HepG2 (cell line): ENCODE results near the gene CCL23. TPM values are rescaled to one million over a fixed set of nuclear protein-coding genes. Genes with fewer than 3 reads are reported as not detected.
A peak's percentile ranks its signal among the peaks of the same experiment; 100 is the strongest.

Experiments
- ATF1 ChIP-seq: IDR thresholded peaks from 2 replicates; pipeline ENCODE4 v1.6.1; 2016; ENCODE audit warnings: mild to moderate bottlenecking, control low read depth
- MIXL1 ChIP-seq: IDR thresholded peaks from 2 replicates; pipeline ENCODE4 v1.6.1; 2016
- POLR2AphosphoS5 ChIP-seq: IDR thresholded peaks from 2 replicates; pipeline ENCODE4 v1.6.1; 2012; ENCODE audit warnings: low read depth, low read length
- PRDM4 ChIP-seq: sonication (generic); formaldehyde crosslinking; IDR thresholded peaks from 2 replicates; pipeline ENCODE4 v1.9.0; 2021; ENCODE audit warnings: missing genetic modification reagents, borderline replicate concordance
- PRPF4 ChIP-seq: fragments of 200-400 bp; formaldehyde crosslinking; IDR thresholded peaks from 2 replicates; pipeline ENCODE4 v1.6.1; 2016; ENCODE audit warnings: low read length, low read depth; ENCODE audit not compliant: poor library complexity, severe bottlenecking
- SUZ12 ChIP-seq: fragments of 150-350 bp; IDR thresholded peaks from 2 replicates; pipeline ENCODE4 v1.6.1; 2014; ENCODE audit warnings: low read depth, low read length
- TP53 ChIP-seq: sonication (generic); formaldehyde crosslinking; conservative IDR thresholded peaks from 2 replicates; pipeline ENCODE4 v1.4.0; 2020; ENCODE audit warnings: missing genetic modification reagents
- ZBTB7A ChIP-seq: sonication (generic); formaldehyde crosslinking; IDR thresholded peaks from 2 replicates; pipeline ENCODE4 v1.8.0; 2022; ENCODE audit warnings: mild to moderate bottlenecking, missing genetic modification reagents
- ZEB1 ChIP-seq: IDR thresholded peaks from 2 replicates; pipeline ENCODE4 v1.6.1; 2012; ENCODE audit warnings: mild to moderate bottlenecking, low read depth, inconsistent platforms; ENCODE audit not compliant: insufficient replicate concordance
- ZNF253 ChIP-seq: sonication (generic); formaldehyde crosslinking; IDR thresholded peaks from 2 replicates; pipeline ENCODE4 v1.8.0; 2022; ENCODE audit warnings: mild to moderate bottlenecking, missing genetic modification reagents, borderline replicate concordance
- ZNF567 ChIP-seq: sonication (generic); formaldehyde crosslinking; IDR thresholded peaks from 2 replicates; pipeline ENCODE4 v1.8.1; 2023; ENCODE audit warnings: mild to moderate bottlenecking, missing genetic modification reagents, borderline replicate concordance
- ZNF576 ChIP-seq: sonication (generic); formaldehyde crosslinking; IDR thresholded peaks from 2 replicates; pipeline ENCODE4 v1.4.0; 2020; ENCODE audit warnings: mild to moderate bottlenecking, missing genetic modification reagents
- ZNF607 ChIP-seq: sonication (generic); formaldehyde crosslinking; IDR thresholded peaks from 2 replicates; pipeline ENCODE4 v1.5.1; 2020; ENCODE audit warnings: missing genetic modification reagents, mild to moderate bottlenecking, borderline replicate concordance
- ZNF766 ChIP-seq: sonication (generic); formaldehyde crosslinking; IDR thresholded peaks from 2 replicates; pipeline ENCODE4 v1.5.0; 2020; ENCODE audit warnings: missing genetic modification reagents, borderline replicate concordance
- ZNF782 ChIP-seq: sonication (generic); formaldehyde crosslinking; IDR thresholded peaks from 2 replicates; pipeline ENCODE4 v1.4.0; 2020; ENCODE audit warnings: missing genetic modification reagents, mild to moderate bottlenecking, borderline replicate concordance
- ZSCAN20 ChIP-seq: sonication (generic); formaldehyde crosslinking; IDR thresholded peaks from 2 replicates; pipeline ENCODE4 v1.4.0; 2020; ENCODE audit warnings: missing genetic modification reagents, mild to moderate bottlenecking, borderline replicate concordance
- polyA plus RNA-seq, 8 experiments: library from polyadenylated mRNA; depleted of rRNA in 3 of 8; stranded (reverse) in 7 of 8; unstranded in 1 of 8; fragments of >200 nt; fragmentation: Illumina TruSeq in 4 of 8; extraction: Trizol in 4 of 8; gene quantifications; 2 replicates each; pipeline versions ENCODE4 v1.2.1 to v1.2.3, GENCODE V29; 2011 to 2016; ENCODE audit warnings: low read depth in 4 of 8, missing spikeins in 1 of 8, mixed read lengths in 1 of 8; ENCODE audit not compliant: insufficient read depth in 1 of 8
- total RNA-seq, 5 experiments: library from RNA; depleted of rRNA; stranded (reverse); fragments of >200 nt; fragmentation: Illumina TruSeq; extraction: Trizol; gene quantifications; 2 replicates each; pipeline ENCODE4 v1.2.3, GENCODE V29; 2016; ENCODE audit warnings: low read depth in 1 of 5
- TF ChIP-seq, protein P1 (sequence below): fragments of 450-650 bp; IDR thresholded peaks from 2 replicates; pipeline ENCODE4 v1.6.1; 2016
- TF ChIP-seq, protein P2 (sequence below): sonication (generic); formaldehyde crosslinking; IDR thresholded peaks from 2 replicates; pipeline ENCODE4 v1.4.0; 2020; ENCODE audit warnings: missing genetic modification reagents
- TF ChIP-seq, protein P3 (sequence below): sonication (generic); formaldehyde crosslinking; IDR thresholded peaks from 2 replicates; pipeline ENCODE4 v1.4.0; 2020; ENCODE audit warnings: missing genetic modification reagents

The CCL23 gene
- total and polyA plus RNA-seq, 2 of the 13 experiments (the other 11 are each of a cell fraction or from before 2014, with no cell fraction given) = not detected

DNA sequence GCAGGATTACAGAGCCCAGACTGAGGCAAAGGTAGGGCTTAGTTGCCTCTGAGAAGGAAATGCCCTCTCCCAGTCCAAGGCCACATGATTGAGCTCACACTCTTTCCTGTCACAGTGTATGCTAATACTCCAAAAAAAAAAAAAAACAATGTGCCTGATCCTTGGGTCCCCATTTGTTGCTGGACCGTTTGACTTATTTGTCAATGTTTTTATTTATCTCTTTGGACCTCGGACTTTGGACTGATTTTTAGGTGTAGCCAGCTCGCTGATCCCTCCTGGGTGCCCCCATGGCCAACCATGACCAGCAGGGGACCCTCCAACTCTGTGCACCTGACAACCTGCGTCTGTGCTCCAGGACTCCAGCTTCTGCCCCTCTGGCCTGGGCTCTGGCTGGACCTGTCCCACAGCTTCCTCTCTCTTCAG lies 35.9 kb downstream of the CCL23 start (continued):
- TF ChIP-seq ZNF782 (CRISPR knock-in tag) (no peak), POLR2AphosphoS5 (no peak), ZEB1 (no peak), ZSCAN20 (CRISPR knock-in tag) (no peak), ZNF607 (CRISPR knock-in tag) (no peak), MIXL1 (CRISPR knock-in tag) (peak; percentile 78), ZNF576 (CRISPR knock-in tag) (no peak), ZNF253 (CRISPR knock-in tag) (no peak), ZNF567 (CRISPR knock-in tag) (no peak), ZBTB7A (CRISPR knock-in tag) (no peak), PRPF4 (no peak), TP53 (CRISPR knock-in tag) (no peak), SUZ12 (no peak), PRDM4 (CRISPR knock-in tag) (no peak), ZNF766 (CRISPR knock-in tag) (0 out of 2 replicates have a peak, but pooled peaks have one; percentile 53), ATF1 (CRISPR knock-in tag) (no peak)
- TF ChIP-seq, protein P1, sequence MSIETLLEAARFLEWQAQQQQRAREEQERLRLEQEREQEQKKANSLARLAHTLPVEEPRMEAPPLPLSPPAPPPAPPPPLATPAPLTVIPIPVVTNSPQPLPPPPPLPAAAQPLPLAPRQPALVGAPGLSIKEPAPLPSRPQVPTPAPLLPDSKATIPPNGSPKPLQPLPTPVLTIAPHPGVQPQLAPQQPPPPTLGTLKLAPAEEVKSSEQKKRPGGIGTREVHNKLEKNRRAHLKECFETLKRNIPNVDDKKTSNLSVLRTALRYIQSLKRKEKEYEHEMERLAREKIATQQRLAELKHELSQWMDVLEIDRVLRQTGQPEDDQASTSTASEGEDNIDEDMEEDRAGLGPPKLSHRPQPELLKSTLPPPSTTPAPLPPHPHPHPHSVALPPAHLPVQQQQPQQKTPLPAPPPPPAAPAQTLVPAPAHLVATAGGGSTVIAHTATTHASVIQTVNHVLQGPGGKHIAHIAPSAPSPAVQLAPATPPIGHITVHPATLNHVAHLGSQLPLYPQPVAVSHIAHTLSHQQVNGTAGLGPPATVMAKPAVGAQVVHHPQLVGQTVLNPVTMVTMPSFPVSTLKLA = no peak
- TF ChIP-seq, protein P2, sequence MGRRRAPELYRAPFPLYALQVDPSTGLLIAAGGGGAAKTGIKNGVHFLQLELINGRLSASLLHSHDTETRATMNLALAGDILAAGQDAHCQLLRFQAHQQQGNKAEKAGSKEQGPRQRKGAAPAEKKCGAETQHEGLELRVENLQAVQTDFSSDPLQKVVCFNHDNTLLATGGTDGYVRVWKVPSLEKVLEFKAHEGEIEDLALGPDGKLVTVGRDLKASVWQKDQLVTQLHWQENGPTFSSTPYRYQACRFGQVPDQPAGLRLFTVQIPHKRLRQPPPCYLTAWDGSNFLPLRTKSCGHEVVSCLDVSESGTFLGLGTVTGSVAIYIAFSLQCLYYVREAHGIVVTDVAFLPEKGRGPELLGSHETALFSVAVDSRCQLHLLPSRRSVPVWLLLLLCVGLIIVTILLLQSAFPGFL = no peak
- TF ChIP-seq, protein P3, sequence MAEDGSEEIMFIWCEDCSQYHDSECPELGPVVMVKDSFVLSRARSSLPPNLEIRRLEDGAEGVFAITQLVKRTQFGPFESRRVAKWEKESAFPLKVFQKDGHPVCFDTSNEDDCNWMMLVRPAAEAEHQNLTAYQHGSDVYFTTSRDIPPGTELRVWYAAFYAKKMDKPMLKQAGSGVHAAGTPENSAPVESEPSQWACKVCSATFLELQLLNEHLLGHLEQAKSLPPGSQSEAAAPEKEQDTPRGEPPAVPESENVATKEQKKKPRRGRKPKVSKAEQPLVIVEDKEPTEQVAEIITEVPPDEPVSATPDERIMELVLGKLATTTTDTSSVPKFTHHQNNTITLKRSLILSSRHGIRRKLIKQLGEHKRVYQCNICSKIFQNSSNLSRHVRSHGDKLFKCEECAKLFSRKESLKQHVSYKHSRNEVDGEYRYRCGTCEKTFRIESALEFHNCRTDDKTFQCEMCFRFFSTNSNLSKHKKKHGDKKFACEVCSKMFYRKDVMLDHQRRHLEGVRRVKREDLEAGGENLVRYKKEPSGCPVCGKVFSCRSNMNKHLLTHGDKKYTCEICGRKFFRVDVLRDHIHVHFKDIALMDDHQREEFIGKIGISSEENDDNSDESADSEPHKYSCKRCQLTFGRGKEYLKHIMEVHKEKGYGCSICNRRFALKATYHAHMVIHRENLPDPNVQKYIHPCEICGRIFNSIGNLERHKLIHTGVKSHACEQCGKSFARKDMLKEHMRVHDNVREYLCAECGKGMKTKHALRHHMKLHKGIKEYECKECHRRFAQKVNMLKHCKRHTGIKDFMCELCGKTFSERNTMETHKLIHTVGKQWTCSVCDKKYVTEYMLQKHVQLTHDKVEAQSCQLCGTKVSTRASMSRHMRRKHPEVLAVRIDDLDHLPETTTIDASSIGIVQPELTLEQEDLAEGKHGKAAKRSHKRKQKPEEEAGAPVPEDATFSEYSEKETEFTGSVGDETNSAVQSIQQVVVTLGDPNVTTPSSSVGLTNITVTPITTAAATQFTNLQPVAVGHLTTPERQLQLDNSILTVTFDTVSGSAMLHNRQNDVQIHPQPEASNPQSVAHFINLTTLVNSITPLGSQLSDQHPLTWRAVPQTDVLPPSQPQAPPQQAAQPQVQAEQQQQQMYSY (CRISPR knock-in tag) = no peak
